Neural cell (in vitro differentiated cells): ENCODE data around the gene NOL11. TPM values are rescaled to one million over a fixed set of nuclear protein-coding genes. Genes with fewer than 3 reads are reported as not detected.
A peak's percentile ranks its signal among the peaks of the same experiment; 100 is the strongest.

ENCODE experiments used
- H2AFZ ChIP-seq: fragments of 200-600, 300-800 bp; sonication (generic), shearing (Covaris generic); 2 replicates; pipeline ENCODE4 v1.6.0; 2014; ENCODE audit warnings: low read depth, mild to moderate bottlenecking, antibody characterized with exemption, low read length, moderate library complexity
- H3F3A ChIP-seq: fragments of 200-600 bp; shearing (Covaris generic); 2 replicates; pipeline ENCODE4 v1.6.1; 2016; ENCODE audit warnings: mild to moderate bottlenecking, moderate library complexity, mixed read lengths, antibody characterized with exemption, low read length; ENCODE audit not compliant: insufficient read depth, poor library complexity, severe bottlenecking
- H3K27ac ChIP-seq: fragments of 200-600, 300-800 bp; sonication (generic), shearing (Covaris generic); 2 replicates; pipeline ENCODE4 v1.5.1; 2014; ENCODE audit warnings: mild to moderate bottlenecking, low read length, moderate library complexity
- H3K27me3 ChIP-seq: fragments of 300-800, 200-600 bp; sonication (generic), shearing (Covaris generic); 2 replicates; pipeline ENCODE4 v1.6.0; 2014; ENCODE audit warnings: mild to moderate bottlenecking, low read depth, low read length, moderate library complexity; ENCODE audit not compliant: insufficient read depth
- H3K36me3 ChIP-seq: fragments of 300-800, 200-600 bp; sonication (generic), shearing (Covaris generic); 2 replicates; pipeline ENCODE4 v1.5.1; 2014; ENCODE audit warnings: mild to moderate bottlenecking, antibody characterized with exemption, low read length, moderate library complexity; ENCODE audit not compliant: insufficient read depth
- H3K4me2 ChIP-seq: fragments of 300-800, 200-600 bp; sonication (generic), shearing (Covaris generic); 2 replicates; pipeline ENCODE4 v1.6.0; 2014; ENCODE audit warnings: mild to moderate bottlenecking, low read length
- H3K4me3 ChIP-seq: fragments of 300-800, 200-600 bp; sonication (generic), shearing (Covaris generic); 2 replicates; pipeline ENCODE4 v1.5.1; 2014; ENCODE audit warnings: mild to moderate bottlenecking, low read length, moderate library complexity
- H3K79me2 ChIP-seq: fragments of 200-600 bp; shearing (Covaris generic); replicated peaks from 2 replicates; pipeline ENCODE4 v1.6.0; 2014; ENCODE audit warnings: mild to moderate bottlenecking, low read length, moderate library complexity; ENCODE audit not compliant: insufficient read depth
- H3K9ac ChIP-seq: fragments of 300-800, 200-600 bp; sonication (generic), shearing (Covaris generic); 2 replicates; pipeline ENCODE4 v1.6.1; 2016; ENCODE audit warnings: mild to moderate bottlenecking, low read length, mixed read lengths
- H3K9me2 ChIP-seq: fragments of 200-600 bp; shearing (Covaris generic); 2 replicates; pipeline ENCODE4 v1.6.1; 2016; ENCODE audit warnings: mild to moderate bottlenecking, low read length, mixed read lengths; ENCODE audit not compliant: insufficient read depth
- H3K9me3 ChIP-seq: fragments of 200-600, 300-800 bp; sonication (generic), shearing (Covaris generic); 2 replicates; pipeline ENCODE4 v1.6.1; 2016; ENCODE audit warnings: mild to moderate bottlenecking, mixed run types, low read length, moderate library complexity, mixed read lengths
- H4K20me1 ChIP-seq: fragments of 200-600 bp; shearing (Covaris generic); 2 replicates; pipeline ENCODE4 v1.6.1; 2016; ENCODE audit warnings: mild to moderate bottlenecking, mixed run types; ENCODE audit not compliant: insufficient read depth
- CTCF ChIP-seq: fragments of 450-650 bp; IDR thresholded peaks from 2 replicates; pipeline ENCODE4 v1.5.1; 2014; ENCODE audit warnings: antibody characterized with exemption, mild to moderate bottlenecking, moderate library complexity; ENCODE audit not compliant: poor library complexity, severe bottlenecking
- EP300 ChIP-seq: fragments of 450-650 bp; conservative IDR thresholded peaks from 2 replicates; pipeline ENCODE4 v1.6.1; 2014; ENCODE audit warnings: antibody characterized with exemption, mild to moderate bottlenecking, moderate library complexity; ENCODE audit not compliant: poor library complexity, severe bottlenecking
- EZH2 ChIP-seq: fragments of 200-600, 300-800 bp; shearing (Covaris generic), sonication (generic); IDR thresholded peaks from 2 replicates; pipeline ENCODE4 v1.6.1; 2014; ENCODE audit warnings: antibody characterized with exemption, low read length, borderline replicate concordance, mild to moderate bottlenecking; ENCODE audit not compliant: insufficient read depth, poor library complexity, severe bottlenecking
- MXI1 ChIP-seq: fragments of 450-650 bp; conservative IDR thresholded peaks from 2 replicates; pipeline ENCODE4 v1.6.1; 2014; ENCODE audit warnings: antibody characterized with exemption, mild to moderate bottlenecking; ENCODE audit not compliant: poor library complexity, severe bottlenecking
- RAD21 ChIP-seq: fragments of 450-650 bp; conservative IDR thresholded peaks from 2 replicates; pipeline ENCODE4 v1.6.1; 2014; ENCODE audit warnings: antibody characterized with exemption, mild to moderate bottlenecking, moderate library complexity
- REST ChIP-seq: IDR thresholded peaks from 2 replicates; pipeline ENCODE4 v1.6.1; 2012; ENCODE audit warnings: borderline replicate concordance
- SMC3 ChIP-seq: fragments of 450-650 bp; conservative IDR thresholded peaks from 2 replicates; pipeline ENCODE4 v1.6.1; 2014; ENCODE audit warnings: antibody characterized with exemption, mild to moderate bottlenecking, moderate library complexity; ENCODE audit not compliant: poor library complexity
- TAF1 ChIP-seq: IDR thresholded peaks from 2 replicates; pipeline ENCODE4 v1.6.1; 2012; ENCODE audit warnings: low read depth
- polyA plus RNA-seq: library from polyadenylated mRNA; depleted of rRNA; stranded (reverse); fragments of >200 nt; gene quantifications from 2 replicates; pipeline ENCODE4 v1.2.3, GENCODE V29; 2014

NOL11 gene
- polyA plus RNA-seq, 1 donor from 2014 or later, result 59.7 TPM

- H3K9me3 ChIP-seq, result no peaks in the 10 kb centered on the region
- H3K27me3 ChIP-seq, result no peaks in the 10 kb centered on the region
- H4K20me1 ChIP-seq, result no peaks in the 10 kb centered on the region
- no peaks in the 10 kb centered on the region for H3F3A ChIP-seq
- no peak overlapping the region for H3K9ac ChIP-seq
- no peak for TF ChIP-seq RAD21
- H3K79me2 ChIP-seq, result no peaks in the 10 kb centered on the region
- no peaks in the 10 kb centered on the region for H3K9me2 ChIP-seq
- no peaks in the 10 kb centered on the region for H3K36me3 ChIP-seq
- no peak overlapping the region for H3K4me2 ChIP-seq
- H2AFZ ChIP-seq, result no peak overlapping the region
- no peak overlapping the region for H3K27ac ChIP-seq
- H3K4me3 ChIP-seq, result no peak overlapping the region
These were observed 54.9 kb downstream of the NOL11 start for GRCh38 chr17:67772679-67773078.

GRCh38 chr17:67773246-67773645, 55.5 kb downstream of the NOL11 start:
- H3K36me3 ChIP-seq, result no peaks in the 10 kb centered on the region
- H3K4me3 ChIP-seq, result no peak overlapping the region
- H3K27me3 ChIP-seq, result no peaks in the 10 kb centered on the region
- TF ChIP-seq TAF1, result no peak
- no peak for TF ChIP-seq RAD21
- no peak for TF ChIP-seq MXI1
- no peak for TF ChIP-seq EP300
- no peak for TF ChIP-seq CTCF
- TF ChIP-seq REST, result peak; percentile 41
- no peak for TF ChIP-seq SMC3
- no peak overlapping the region for H3K4me2 ChIP-seq
- H3F3A ChIP-seq, result no peaks in the 10 kb centered on the region
- H3K9me3 ChIP-seq, result no peaks in the 10 kb centered on the region
- H2AFZ ChIP-seq, result no peak overlapping the region
- no peak overlapping the region for H3K27ac ChIP-seq
- H3K79me2 ChIP-seq, result no peaks in the 10 kb centered on the region
- H3K9ac ChIP-seq, result no peak overlapping the region
- H3K9me2 ChIP-seq, result no peaks in the 10 kb centered on the region
- H4K20me1 ChIP-seq, result no peaks in the 10 kb centered on the region

GRCh38 chr17:67779098-67779672, 61.4 kb downstream of the NOL11 start:
- no peak overlapping the region for H2AFZ ChIP-seq
- H3F3A ChIP-seq, result no peaks in the 10 kb centered on the region
- H3K9ac ChIP-seq, result no peak overlapping the region
- H3K9me3 ChIP-seq, result no peaks in the 10 kb centered on the region
- H3K4me3 ChIP-seq, result no peak overlapping the region
- TF ChIP-seq REST (no peak), TAF1 (no peak), MXI1 (no peak), SMC3 (no peak), RAD21 (no peak), EZH2 (no peak), EP300 (no peak)
- no peak overlapping the region for H3K4me2 ChIP-seq
- no peak overlapping the region for H3K27ac ChIP-seq
- no peaks in the 10 kb centered on the region for H3K27me3 ChIP-seq
- H4K20me1 ChIP-seq, result no peaks in the 10 kb centered on the region
- no peaks in the 10 kb centered on the region for H3K36me3 ChIP-seq
- H3K79me2 ChIP-seq, result no peaks in the 10 kb centered on the region
- H3K9me2 ChIP-seq, result no peaks in the 10 kb centered on the region
